Stimulated activated memory B cell treated with anti-CD40 and anti-IgM and Interleukin-4, amounts not matched to agents 10 μg/mL and 1 μg/mL and 100 μg/mL, for 72 hours (primary cell): ENCODE measurements around the gene SLC30A9.
A peak's percentile ranks its signal among the peaks of the same experiment; 100 is the strongest.

Experiments
- ATAC-seq: fragments of 150-1000 bp; cut with Tn5 transposase; 2 replicates; pipeline ENCODE4 v1.10.0; 2021
- H3K27ac Mint-ChIP-seq: one replicate; pipeline ENCODE4 v1.8.0; 2022; ENCODE audit warnings: mild to moderate bottlenecking, mixed read lengths
- H3K27me3 Mint-ChIP-seq: one replicate; pipeline ENCODE4 v1.8.0; 2022; ENCODE audit warnings: mixed read lengths
- H3K36me3 Mint-ChIP-seq: one replicate; pipeline ENCODE4 v1.8.0; 2022; ENCODE audit warnings: mixed read lengths
- H3K4me1 Mint-ChIP-seq: one replicate; pipeline ENCODE4 v1.8.0; 2022; ENCODE audit warnings: mixed read lengths
- H3K4me3 Mint-ChIP-seq: one replicate; pipeline ENCODE4 v1.8.0; 2022; ENCODE audit warnings: mild to moderate bottlenecking, moderate library complexity, mixed read lengths
- H3K9me3 Mint-ChIP-seq: one replicate; pipeline ENCODE4 v1.8.0; 2022; ENCODE audit warnings: mixed read lengths

The SLC30A9 gene

GRCh38 chr4:41990365-41991111, at the start of gene SLC30A9:
Gene SLC30A9, plus strand, starts transcription at chr4:41990530. Its CDS starts 122 bp downstream, at chr4:41990652.
- peak; percentile 99 for ATAC-seq
- Mint-ChIP-seq H3K4me3 (peak within 1 kb of the TSS; percentile 94), H3K9me3 (no peaks in the 10 kb centered on the region), H3K27me3 (no peaks in the 10 kb centered on the region), H3K4me1 (peaks cover 30% of the 10 kb centered on the region), H3K27ac (peak within 1 kb of the TSS; percentile 86), H3K36me3 (no peaks in the 10 kb centered on the region)

- ATAC-seq = no peak
- Mint-ChIP-seq H3K36me3 (peaks cover 30% of the 10 kb centered on the region), H3K27me3 (no peaks in the 10 kb centered on the region), H3K9me3 (no peaks in the 10 kb centered on the region), H3K4me3 (no peak overlapping the region), H3K4me1 (peaks cover 15% of the 10 kb centered on the region), H3K27ac (no peak overlapping the region)
These were observed 49.5 kb upstream of the SLC30A9 start for GRCh38 chr4:41940834-41941233.

GRCh38 chr4:41943506-41943905, 46.8 kb upstream of the SLC30A9 start:
- H3K27ac Mint-ChIP-seq = no peak overlapping the region
- no peaks in the 10 kb centered on the region for H3K9me3 Mint-ChIP-seq
- ATAC-seq = no peak
- peaks cover 36% of the 10 kb centered on the region for H3K36me3 Mint-ChIP-seq
- no peaks in the 10 kb centered on the region for H3K27me3 Mint-ChIP-seq
- no peaks in the 10 kb centered on the region for H3K4me1 Mint-ChIP-seq
- no peak overlapping the region for H3K4me3 Mint-ChIP-seq

GRCh38 chr4:41944089-41944488, 46.2 kb upstream of the SLC30A9 start:
- H3K36me3 Mint-ChIP-seq = peaks cover 34% of the 10 kb centered on the region
- H3K4me3 Mint-ChIP-seq = no peak overlapping the region
- no peaks in the 10 kb centered on the region for H3K9me3 Mint-ChIP-seq
- H3K4me1 Mint-ChIP-seq = no peaks in the 10 kb centered on the region
- H3K27ac Mint-ChIP-seq = no peak overlapping the region
- H3K27me3 Mint-ChIP-seq = no peaks in the 10 kb centered on the region
- ATAC-seq = no peak

GRCh38 chr4:41949531-41949930, 40.8 kb upstream of the SLC30A9 start:
- ATAC-seq = no peak
- H3K9me3 Mint-ChIP-seq = no peaks in the 10 kb centered on the region
- no peaks in the 10 kb centered on the region for H3K27me3 Mint-ChIP-seq
- no peak overlapping the region for H3K27ac Mint-ChIP-seq
- peaks cover 42% of the 10 kb centered on the region for H3K36me3 Mint-ChIP-seq
- H3K4me3 Mint-ChIP-seq = no peak overlapping the region
- H3K4me1 Mint-ChIP-seq = peaks cover 7% of the 10 kb centered on the region

- Mint-ChIP-seq H3K27ac (no peak overlapping the region), H3K27me3 (no peaks in the 10 kb centered on the region), H3K9me3 (no peaks in the 10 kb centered on the region), H3K4me3 (no peak overlapping the region), H3K36me3 (peaks cover 16% of the 10 kb centered on the region), H3K4me1 (no peaks in the 10 kb centered on the region)
- no peak for ATAC-seq
These were observed 32.7 kb upstream of the SLC30A9 start for GRCh38 chr4:41957634-41958033.

- Mint-ChIP-seq H3K4me1 (no peaks in the 10 kb centered on the region), H3K9me3 (peaks cover 5% of the 10 kb centered on the region), H3K4me3 (no peak overlapping the region), H3K27me3 (no peaks in the 10 kb centered on the region), H3K36me3 (peaks cover 5% of the 10 kb centered on the region), H3K27ac (no peak overlapping the region)
- ATAC-seq = no peak
These were observed 27.2 kb upstream of the SLC30A9 start for GRCh38 chr4:41963105-41963504.

GRCh38 chr4:41964401-41964800, 25.9 kb upstream of the SLC30A9 start:
- no peak for ATAC-seq
- H3K4me3 Mint-ChIP-seq = no peak overlapping the region
- peaks cover 3% of the 10 kb centered on the region for H3K4me1 Mint-ChIP-seq
- H3K27ac Mint-ChIP-seq = no peak overlapping the region
- peaks cover 18% of the 10 kb centered on the region for H3K36me3 Mint-ChIP-seq
- H3K9me3 Mint-ChIP-seq = peaks cover 14% of the 10 kb centered on the region
- no peaks in the 10 kb centered on the region for H3K27me3 Mint-ChIP-seq

GRCh38 chr4:41967392-41967791, 22.9 kb upstream of the SLC30A9 start:
- Mint-ChIP-seq H3K36me3 (peaks cover 19% of the 10 kb centered on the region), H3K27me3 (no peaks in the 10 kb centered on the region), H3K4me3 (no peak overlapping the region), H3K27ac (no peak overlapping the region), H3K4me1 (peaks cover 6% of the 10 kb centered on the region), H3K9me3 (peaks cover 21% of the 10 kb centered on the region)
- ATAC-seq = no peak

- Mint-ChIP-seq H3K27me3 (no peaks in the 10 kb centered on the region), H3K36me3 (peaks cover 19% of the 10 kb centered on the region), H3K4me1 (peaks cover 6% of the 10 kb centered on the region), H3K9me3 (peaks cover 21% of the 10 kb centered on the region), H3K27ac (no peak overlapping the region), H3K4me3 (no peak overlapping the region)
- no peak for ATAC-seq
These were observed 20.7 kb upstream of the SLC30A9 start for GRCh38 chr4:41969671-41970070.

GRCh38 chr4:41975341-41975740, 15.0 kb upstream of the SLC30A9 start:
- peaks cover 10% of the 10 kb centered on the region for H3K27me3 Mint-ChIP-seq
- H3K36me3 Mint-ChIP-seq = no peaks in the 10 kb centered on the region
- no peak for ATAC-seq
- H3K4me1 Mint-ChIP-seq = no peaks in the 10 kb centered on the region
- peaks cover 6% of the 10 kb centered on the region for H3K9me3 Mint-ChIP-seq
- no peak overlapping the region for H3K27ac Mint-ChIP-seq
- no peak overlapping the region for H3K4me3 Mint-ChIP-seq

- Mint-ChIP-seq H3K27ac (no peak overlapping the region), H3K27me3 (peaks cover 10% of the 10 kb centered on the region)
These were observed 13.4 kb upstream of the SLC30A9 start for GRCh38 chr4:41976775-41977516.

GRCh38 chr4:41977709-41978108, 12.6 kb upstream of the SLC30A9 start:
- Mint-ChIP-seq H3K36me3 (peaks cover 5% of the 10 kb centered on the region), H3K27me3 (peaks cover 10% of the 10 kb centered on the region), H3K27ac (no peak overlapping the region), H3K4me1 (no peaks in the 10 kb centered on the region), H3K9me3 (no peaks in the 10 kb centered on the region), H3K4me3 (no peak overlapping the region)
- no peak for ATAC-seq

More at GRCh38 chr4:41976775-41977516, 13.4 kb upstream of the SLC30A9 start:
- Mint-ChIP-seq H3K36me3 (no peaks in the 10 kb centered on the region), H3K4me3 (no peak overlapping the region), H3K9me3 (peaks cover 5% of the 10 kb centered on the region), H3K4me1 (no peaks in the 10 kb centered on the region)
- no peak for ATAC-seq

- H3K27ac Mint-ChIP-seq = no peak within 1 kb of the TSS
- ATAC-seq = no peak
- H3K27me3 Mint-ChIP-seq = peaks cover 10% of the 10 kb centered on the region
These were observed 8.9 kb upstream of the SLC30A9 start, which contains the start of gene DCAF4L1 for GRCh38 chr4:41981456-41981855. Gene DCAF4L1, plus strand, starts transcription at chr4:41981756. Its CDS starts 37 bp downstream, at chr4:41981793.

GRCh38 chr4:41982716-41983115, 7.6 kb upstream of the SLC30A9 start:
- Mint-ChIP-seq H3K4me3 (no peak overlapping the region), H3K27ac (no peak overlapping the region), H3K4me1 (no peaks in the 10 kb centered on the region), H3K36me3 (peaks cover 5% of the 10 kb centered on the region), H3K27me3 (peaks cover 10% of the 10 kb centered on the region), H3K9me3 (no peaks in the 10 kb centered on the region)
- no peak for ATAC-seq

More at GRCh38 chr4:41981456-41981855, 8.9 kb upstream of the SLC30A9 start, which contains the start of gene DCAF4L1:
- peaks cover 5% of the 10 kb centered on the region for H3K36me3 Mint-ChIP-seq
- no peaks in the 10 kb centered on the region for H3K9me3 Mint-ChIP-seq
- H3K4me3 Mint-ChIP-seq = no peak within 1 kb of the TSS
- no peaks in the 10 kb centered on the region for H3K4me1 Mint-ChIP-seq

GRCh38 chr4:41985151-41985550, 5.2 kb upstream of the SLC30A9 start:
- Mint-ChIP-seq H3K9me3 (no peaks in the 10 kb centered on the region), H3K4me1 (peaks cover 6% of the 10 kb centered on the region), H3K27me3 (no peaks in the 10 kb centered on the region), H3K36me3 (peaks cover 5% of the 10 kb centered on the region), H3K27ac (no peak overlapping the region), H3K4me3 (no peak overlapping the region)
- no peak for ATAC-seq
